ENCODE results near the gene MUC3A. TPM values are rescaled to one million over a fixed set of nuclear protein-coding genes. Genes with fewer than 3 reads are reported as not detected.

The MUC3A gene
- total and polyA plus RNA-seq, 2 of the 8 experiments (the other 6 are each of a cell fraction or from before 2014, with no cell fraction given): 15.4 to 43.9 TPM

DNA sequence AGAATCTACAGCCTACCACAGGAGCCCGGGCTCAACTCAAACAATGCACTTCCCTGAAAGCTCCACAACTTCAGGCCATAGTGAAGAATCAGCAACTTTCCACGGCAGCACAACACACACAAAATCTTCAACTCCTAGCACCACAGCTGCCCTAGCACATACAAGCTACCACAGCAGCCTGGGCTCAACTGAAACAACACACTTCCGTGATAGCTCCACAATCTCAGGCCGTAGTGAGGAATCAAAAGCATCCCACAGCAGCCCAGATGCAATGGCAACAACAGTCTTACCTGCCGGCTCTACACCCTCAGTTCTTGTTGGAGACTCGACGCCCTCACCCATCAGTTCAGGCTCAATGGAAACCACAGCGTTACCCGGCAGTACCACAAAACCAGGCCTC lies 42.3 kb downstream of the MUC3A start:
- Histone ChIP-seq H2AK5ac (ENCODE audit: low read depth, low read length) (no peak overlapping the region), H3K27ac (ENCODE audit: low read depth, low read length) (no peak overlapping the region), H2AFZ (ENCODE audit: low read length) (no peak overlapping the region), H3K27me3 (replicated peaks in 1 of 4; ENCODE audit: control insufficient read depth in 3 of 4, extremely low read depth in 1 of 4, insufficient read depth in 3 of 4, low read length in 3 of 4) (peaks cover 0 to 3% (median 0%) of the 10 kb centered on the region in 4 experiments; a peak in 1 of 7 replicates), H3K9ac (replicated peaks in 1 of 4; ENCODE audit: extremely low read depth in 1 of 4, low read depth in 3 of 4, low read length in 3 of 4) (no peak overlapping the region), H3K9me3 (ENCODE audit: insufficient read depth in 2 of 2, low read depth in 1 of 2, low read length in 1 of 2) (no peaks in the 10 kb centered on the region), H2BK5ac (ENCODE audit: low read depth, low read length) (no peak overlapping the region; the same call in 1 of the 2 replicates), H3K4ac (replicated peaks; ENCODE audit: insufficient read length, low read depth, low read length) (no peak overlapping the region), H3K79me2 (ENCODE audit: control insufficient read depth in 1 of 2, insufficient read depth in 2 of 2, low read length in 2 of 2) (no peaks in the 10 kb centered on the region), H3K56ac (replicated peaks; ENCODE audit: insufficient read length, low read depth, low read length) (no peak overlapping the region), H2BK12ac (ENCODE audit: low read depth, low read length) (no peak overlapping the region), H4K91ac (replicated peaks; ENCODE audit: insufficient read length, low read length) (no peak overlapping the region), H3K14ac (ENCODE audit: insufficient read length) (no peak overlapping the region), H3K4me1 (replicated peaks in 1 of 4; ENCODE audit: control insufficient read depth in 3 of 4, insufficient read depth in 4 of 4, low read length in 3 of 4) (no peaks in the 10 kb centered on the region), H2BK20ac (ENCODE audit: low read length) (no peak overlapping the region), H3K18ac (ENCODE audit: extremely low read depth, low read length) (no peak overlapping the region), H3K79me1 (ENCODE audit: low read depth, low read length) (no peaks in the 10 kb centered on the region), H3K23ac (ENCODE audit: insufficient read length) (no peak overlapping the region), H2BK15ac (ENCODE audit: low read length) (no peak overlapping the region; the same call in 1 of the 2 replicates), H4K5ac (ENCODE audit: insufficient read length, low read depth, low read length) (no peak overlapping the region), H3K4me3 (ENCODE audit: extremely low read depth in 1 of 4, insufficient read depth in 2 of 4, low read depth in 3 of 4, low read length in 4 of 4) (no peak overlapping the region), H3K23me2 (ENCODE audit: low read depth, low read length) (no peaks in the 10 kb centered on the region), H2BK120ac (replicated peaks; ENCODE audit: low read depth, low read length) (no peak overlapping the region), H4K20me1 (replicated peaks in 1 of 2; ENCODE audit: control insufficient read depth in 1 of 2, insufficient read depth in 2 of 2, low read length in 2 of 2) (no peaks in the 10 kb centered on the region), H3K4me2 (ENCODE audit: insufficient read depth in 1 of 2, low read depth in 2 of 2, low read length in 2 of 2) (no peak overlapping the region), H4K8ac (ENCODE audit: extremely low read depth, insufficient read depth, low read length) (no peak overlapping the region), H3K36me3 (ENCODE audit: control insufficient read depth in 2 of 4, insufficient read depth in 4 of 4, low read length in 3 of 4) (no peaks in the 10 kb centered on the region)
- no peak for DNase-seq (ENCODE audit: low read depth in 1 of 2, low spot score in 2 of 2)
- no peak for FAIRE-seq
- CTCF ChIA-PET (ENCODE audit: partially characterized antibody): interaction anchor here (1.2 to 1.4 kb wide), 3 partner anchors 26 to 67 kb away, joined by 5 to 12 read pairs (median 5); no protein-coding TSS in a partner anchor
- 89% methylated on average over 9 of the region's 9 CpGs; no CpG with 5 or more reads in 1 of the 2 experiments for WGBS, 2 experiments (ENCODE audit: extremely low coverage in 1 of 2, insufficient coverage in 1 of 2, insufficient read length in 1 of 2, insufficient replicate concordance in 2 of 2, low coverage in 1 of 2, low lambda C conversion rate in 2 of 2, missing lambda C conversion rate in 1 of 2)
- TF ChIP-seq EGR1 (IDR thresholded peaks at IDR 0.05; ENCODE audit: borderline replicate concordance, low read depth, low read length) (no peak), CBX5 (IDR thresholded peaks at IDR 0.05; ENCODE audit: low read depth, low read length) (no peak)
- POLR2A ChIA-PET (ENCODE audit: partially characterized antibody): interaction anchor here (1.3 to 1.5 kb wide), 2 partner anchors 27 to 31 kb away, joined by 4 read pairs; no protein-coding TSS in a partner anchor

All from H1 (cell line).